Left ventricle myocardium inferior (tissue), 1 donor: ENCODE data around the gene NACC2. TPM values are rescaled to one million over a fixed set of nuclear protein-coding genes. Genes with fewer than 3 reads are reported as not detected.

ENCODE experiments used
- DNase-seq: peaks from one replicate; pipeline ENCODE4 v3.0.0-alpha.2; 2020
- H3K27ac ChIP-seq: fragments of 200-600 bp; replicated peaks from 2 replicates; pipeline ENCODE4 v1.8.0; 2021
- H3K27me3 ChIP-seq: fragments of 200-600 bp; 2 replicates; pipeline ENCODE4 v1.8.0; 2021; ENCODE audit warnings: low read depth
- H3K36me3 ChIP-seq: fragments of 200-600 bp; 2 replicates; pipeline ENCODE4 v1.8.0; 2021
- H3K4me1 ChIP-seq: fragments of 200-600 bp; 2 replicates; pipeline ENCODE4 v1.8.0; 2021
- H3K4me3 ChIP-seq: fragments of 200-600 bp; 2 replicates; pipeline ENCODE4 v1.8.0; 2021; ENCODE audit warnings: mild to moderate bottlenecking, moderate library complexity
- H3K9me3 ChIP-seq: fragments of 200-600 bp; replicated peaks from 2 replicates; pipeline ENCODE4 v1.8.0; 2021
- intact Hi-C: fragments of 100-400 bp; cut with micrococcal nuclease; formaldehyde crosslinking; loops from one replicate; pipeline ENCODE4 v1.11.0; 2022
- total RNA-seq: library from RNA; stranded (reverse); fragmentation: NEBNext Ultra II Directional; extraction: Animal tissue kit (Norgen Biotek cat#: 25700); gene quantifications from one replicate; pipeline ENCODE4 v1.2.1, GENCODE V29; 2021
- TF ChIP-seq, protein P1 (sequence below): fragments of 200-600 bp; IDR thresholded peaks from 2 replicates; pipeline ENCODE4 v1.8.0; 2021; ENCODE audit warnings: antibody characterized with exemption, mild to moderate bottlenecking, borderline replicate concordance
- donor health status: DM: no; HTN: yes; CAD: no; lungs with severe emphysema.

Gene NACC2
- total RNA-seq, 1 donor from 2014 or later, result 29.5 TPM

DNA sequence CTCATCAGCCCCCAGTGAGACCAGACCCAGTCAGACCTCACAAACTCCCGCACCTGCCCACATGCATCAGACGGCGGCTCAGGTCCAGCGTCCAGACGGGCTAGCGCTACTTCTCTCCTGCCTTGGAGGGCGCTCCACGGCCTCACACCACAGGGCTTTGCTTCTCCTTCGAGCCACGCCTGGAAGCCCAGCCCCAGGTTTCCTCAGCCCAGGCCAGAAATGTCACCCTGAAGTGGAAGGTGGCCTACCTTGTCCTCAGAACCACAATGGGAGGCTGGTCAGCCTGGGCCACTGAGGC, 2.8 kb downstream of the NACC2 start:
- intact Hi-C loops, result no loop called here
- peak overlapping the region; percentile 95 for H3K4me3 ChIP-seq
- TF ChIP-seq, protein P1, sequence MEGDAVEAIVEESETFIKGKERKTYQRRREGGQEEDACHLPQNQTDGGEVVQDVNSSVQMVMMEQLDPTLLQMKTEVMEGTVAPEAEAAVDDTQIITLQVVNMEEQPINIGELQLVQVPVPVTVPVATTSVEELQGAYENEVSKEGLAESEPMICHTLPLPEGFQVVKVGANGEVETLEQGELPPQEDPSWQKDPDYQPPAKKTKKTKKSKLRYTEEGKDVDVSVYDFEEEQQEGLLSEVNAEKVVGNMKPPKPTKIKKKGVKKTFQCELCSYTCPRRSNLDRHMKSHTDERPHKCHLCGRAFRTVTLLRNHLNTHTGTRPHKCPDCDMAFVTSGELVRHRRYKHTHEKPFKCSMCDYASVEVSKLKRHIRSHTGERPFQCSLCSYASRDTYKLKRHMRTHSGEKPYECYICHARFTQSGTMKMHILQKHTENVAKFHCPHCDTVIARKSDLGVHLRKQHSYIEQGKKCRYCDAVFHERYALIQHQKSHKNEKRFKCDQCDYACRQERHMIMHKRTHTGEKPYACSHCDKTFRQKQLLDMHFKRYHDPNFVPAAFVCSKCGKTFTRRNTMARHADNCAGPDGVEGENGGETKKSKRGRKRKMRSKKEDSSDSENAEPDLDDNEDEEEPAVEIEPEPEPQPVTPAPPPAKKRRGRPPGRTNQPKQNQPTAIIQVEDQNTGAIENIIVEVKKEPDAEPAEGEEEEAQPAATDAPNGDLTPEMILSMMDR, result no peak
- H3K4me1 ChIP-seq, result peaks cover 83% of the 10 kb centered on the region
- H3K27ac ChIP-seq, result peak overlapping the region; percentile 99
- peaks cover 5% of the 10 kb centered on the region for H3K36me3 ChIP-seq
- DNase-seq, result no peak
- no peaks in the 10 kb centered on the region for H3K9me3 ChIP-seq
- no peaks in the 10 kb centered on the region for H3K27me3 ChIP-seq

DNA sequence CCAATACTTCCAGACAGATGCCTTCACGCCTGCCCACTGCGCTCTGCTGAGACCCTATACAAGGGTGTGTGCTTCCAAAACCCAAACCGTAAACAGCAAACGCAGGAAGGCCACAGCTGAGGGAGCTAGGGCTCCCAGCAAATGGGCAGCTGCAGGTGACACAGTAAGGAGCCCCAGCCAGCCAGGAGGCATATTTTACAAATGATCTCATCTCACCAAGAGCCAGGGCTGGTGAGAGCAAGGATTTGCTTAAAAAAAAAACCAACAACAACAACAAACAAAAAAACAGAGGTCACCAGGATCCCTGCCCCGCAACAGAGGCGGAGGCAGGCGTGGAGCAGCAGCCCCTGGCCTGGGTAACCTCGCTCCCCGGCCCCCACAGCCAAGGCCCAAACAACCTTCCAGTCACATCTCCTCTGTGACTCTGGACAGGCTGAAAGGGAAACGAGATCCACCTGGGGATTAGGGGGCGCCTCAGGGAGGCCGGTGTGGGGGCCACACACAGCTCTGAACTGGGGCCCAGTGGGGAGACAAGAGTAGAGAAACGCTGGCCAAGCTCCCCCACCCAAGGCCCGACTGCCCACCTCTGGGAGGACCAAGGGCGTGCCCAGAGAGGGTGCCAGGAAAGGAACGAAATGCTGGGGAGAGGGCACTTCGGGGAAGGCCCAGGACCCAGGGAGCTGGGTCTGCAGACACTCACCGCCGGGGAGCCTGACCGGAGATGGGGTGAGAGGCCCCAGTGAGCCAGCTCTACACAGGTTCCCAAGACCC, 3.3 kb downstream of the NACC2 start:
- DNase-seq, result no peak

DNA sequence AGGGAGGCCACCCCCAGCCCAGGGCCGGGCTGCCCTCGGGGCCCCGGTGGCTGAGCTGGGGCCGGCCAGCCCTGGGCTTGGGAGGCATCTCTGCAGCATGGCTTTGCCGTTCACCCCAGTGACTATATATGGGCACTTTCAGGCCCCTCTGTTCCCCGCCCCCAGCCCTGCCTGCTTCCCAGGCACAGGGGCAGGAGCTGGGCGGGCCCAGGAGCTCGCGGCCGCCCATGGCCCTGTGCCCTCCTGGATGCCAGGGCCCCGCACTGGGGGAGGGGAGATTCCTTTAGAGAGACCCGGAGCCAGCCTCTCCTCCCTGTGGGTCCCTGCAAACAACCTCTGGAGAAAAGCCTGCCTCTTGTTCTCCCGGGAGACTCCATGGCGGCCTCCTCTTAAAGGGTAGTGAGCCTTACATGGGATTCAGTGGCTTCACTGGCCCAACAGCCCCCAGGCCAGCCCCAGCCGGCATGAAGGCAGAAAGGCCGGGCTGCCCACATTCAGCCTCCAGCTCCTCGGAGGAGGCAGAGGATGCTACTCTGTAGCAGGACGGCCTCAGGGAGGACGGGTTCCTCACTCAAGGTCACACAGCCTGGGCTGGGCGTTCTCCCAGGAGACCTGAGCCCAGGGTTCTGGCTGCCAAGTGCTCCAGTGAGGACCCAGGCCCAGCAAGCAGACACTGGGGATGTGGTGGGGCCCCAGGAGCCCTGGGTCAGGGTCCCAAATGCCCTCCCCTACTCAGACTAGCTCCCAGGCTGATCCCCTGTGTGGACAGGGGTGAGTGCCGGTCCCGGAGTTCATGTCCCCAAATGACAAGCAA, 4.1 kb downstream of the NACC2 start:
- H3K27ac ChIP-seq, result peak overlapping the region; percentile 99
- peak; percentile 63 for DNase-seq
- H3K36me3 ChIP-seq, result peaks cover 5% of the 10 kb centered on the region
- no peaks in the 10 kb centered on the region for H3K9me3 ChIP-seq
- intact Hi-C loops, result no loop called here
- TF ChIP-seq, protein P1, result no peak
- H3K27me3 ChIP-seq, result no peaks in the 10 kb centered on the region
- peaks cover 90% of the 10 kb centered on the region for H3K4me1 ChIP-seq
- H3K4me3 ChIP-seq, result peak overlapping the region; percentile 49

More for the DNA sequence above, 3.3 kb downstream of the NACC2 start:
- Histone ChIP-seq H3K4me1 (peaks cover 88% of the 10 kb centered on the region), H3K4me3 (peak overlapping the region; percentile 49), H3K27ac (peak overlapping the region; percentile 99), H3K27me3 (no peaks in the 10 kb centered on the region), H3K36me3 (peaks cover 5% of the 10 kb centered on the region), H3K9me3 (no peaks in the 10 kb centered on the region)
- intact Hi-C loops, result no loop called here
- TF ChIP-seq, protein P1, result no peak

DNA sequence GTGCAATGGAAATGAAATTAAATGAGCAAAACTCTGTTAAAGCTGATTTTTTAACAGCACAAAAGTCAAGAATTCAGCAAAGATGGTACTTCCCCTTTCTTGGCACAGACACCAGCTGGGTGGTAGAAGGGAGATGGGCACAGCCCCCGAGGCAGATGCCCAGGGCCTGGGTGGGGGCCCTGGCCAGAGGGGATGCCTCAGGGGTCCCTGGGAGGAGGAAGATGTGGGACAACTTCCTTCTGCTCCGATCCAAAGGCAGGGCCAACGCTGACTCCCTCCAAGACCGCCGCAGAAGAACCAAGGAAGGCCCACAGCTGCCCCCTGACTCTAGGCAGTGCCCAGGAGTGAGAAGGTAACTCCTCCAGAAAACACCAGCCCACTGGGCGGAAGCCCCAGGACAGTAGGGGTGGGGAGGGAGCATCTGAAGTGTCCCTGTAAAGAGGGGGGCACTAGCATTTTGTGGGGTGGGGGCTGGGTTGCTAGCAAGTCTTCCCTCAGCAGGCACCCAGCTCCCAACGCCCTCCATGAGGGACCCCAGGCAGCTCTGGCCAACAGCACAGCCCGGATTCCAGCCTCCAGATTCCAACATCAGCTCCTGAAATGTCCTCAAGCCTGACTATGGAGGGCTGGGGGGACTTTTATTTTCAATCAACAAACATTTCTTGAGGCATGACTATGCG, 4.9 kb downstream of the NACC2 start:
- Histone ChIP-seq H3K27me3 (no peaks in the 10 kb centered on the region), H3K9me3 (no peaks in the 10 kb centered on the region), H3K4me1 (peaks cover 94% of the 10 kb centered on the region), H3K36me3 (peaks cover 5% of the 10 kb centered on the region), H3K27ac (peak overlapping the region; percentile 99), H3K4me3 (peak overlapping the region; percentile 49)
- TF ChIP-seq, protein P1, result no peak
- no peak for DNase-seq
- intact Hi-C loops, result no loop called here

DNA sequence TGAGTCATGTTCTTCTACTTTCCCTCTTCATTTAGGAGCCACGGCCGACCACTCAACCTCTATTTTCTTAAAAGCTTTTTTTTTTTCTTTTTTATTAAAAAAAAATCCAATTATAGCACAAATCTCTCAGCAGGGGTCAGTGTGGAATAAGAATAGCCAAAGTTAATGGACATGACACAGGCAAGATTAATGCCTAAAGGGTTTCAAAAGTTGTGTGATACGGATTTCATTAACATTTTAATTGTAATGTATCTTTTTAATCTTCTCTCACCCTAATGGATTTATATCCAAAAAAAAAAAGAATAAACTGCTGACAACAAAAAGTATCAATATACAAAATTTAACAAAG, 5.4 kb downstream of the NACC2 start:
- H3K36me3 ChIP-seq, result peaks cover 5% of the 10 kb centered on the region
- peak overlapping the region; percentile 99 for H3K27ac ChIP-seq
- peak overlapping the region; percentile 49 for H3K4me3 ChIP-seq
- H3K27me3 ChIP-seq, result no peaks in the 10 kb centered on the region
- intact Hi-C loops, result no loop called here
- TF ChIP-seq, protein P1, result peak; percentile 40
- DNase-seq, result no peak
- H3K9me3 ChIP-seq, result no peaks in the 10 kb centered on the region
- peaks cover 99% of the 10 kb centered on the region for H3K4me1 ChIP-seq
